GM19328 (cell line): ENCODE results near the gene CAMTA2.
"Not testable (repeated sequence)": the region's sequence is repeated elsewhere in the genome, so short reads cannot be mapped to it uniquely, and the experiment has no call there.

Source experiments
- ATAC-seq: cut with Tn5 transposase; IDR thresholded peaks from one replicate; pipeline ENCODE4 v1.9.1; 2021; ENCODE audit warnings: mild to moderate bottlenecking, moderate library complexity; ENCODE audit not compliant: unreplicated experiment

The CAMTA2 gene

GRCh38 chr17:4933646-4934045 is 53.8 kb downstream of the CAMTA2 start:
- no peak for ATAC-seq

- no peak for ATAC-seq
Observed at GRCh38 chr17:4932756-4933155, 54.7 kb downstream of the CAMTA2 start.

- ATAC-seq, result no peak
Observed at GRCh38 chr17:4931963-4932362, 55.5 kb downstream of the CAMTA2 start, which contains the start of gene GP1BA. Gene GP1BA (plus strand): TSS chr17:4932277. CDS start chr17:4932605, 328 bp downstream.

GRCh38 chr17:4928881-4929280 is 58.6 kb downstream of the CAMTA2 start:
- no peak for ATAC-seq

- ATAC-seq, result not testable (repeated sequence)
Observed at GRCh38 chr17:4926577-4927335, 60.7 kb downstream of the CAMTA2 start.

- no peak for ATAC-seq
Observed at GRCh38 chr17:4921320-4921719, 66.2 kb downstream of the CAMTA2 start.

- no peak for ATAC-seq
Observed at GRCh38 chr17:4920351-4921048, 67.0 kb downstream of the CAMTA2 start.

GRCh38 chr17:4919511-4920047 is 67.9 kb downstream of the CAMTA2 start:
- ATAC-seq, result no peak
